ENCODE measurements around the gene ZFHX3. TPM values are rescaled to one million over a fixed set of nuclear protein-coding genes. Genes with fewer than 3 reads are reported as not detected.

The ZFHX3 gene
- total RNA-seq, 2 donors from 2014 or later: 57.7 to 70.1 TPM

GRCh38 chr16:72932677-72933335, 115.1 kb downstream of the ZFHX3 start:
- peak overlapping the region in 1 of 2 donors; percentile 64 for H3K27ac ChIP-seq
- peaks cover 27 to 86% of the 10 kb centered on the region in 2 donors for H3K4me1 ChIP-seq (ENCODE audit: control insufficient read depth in 1 of 2, low read depth in 2 of 2)

DNA sequence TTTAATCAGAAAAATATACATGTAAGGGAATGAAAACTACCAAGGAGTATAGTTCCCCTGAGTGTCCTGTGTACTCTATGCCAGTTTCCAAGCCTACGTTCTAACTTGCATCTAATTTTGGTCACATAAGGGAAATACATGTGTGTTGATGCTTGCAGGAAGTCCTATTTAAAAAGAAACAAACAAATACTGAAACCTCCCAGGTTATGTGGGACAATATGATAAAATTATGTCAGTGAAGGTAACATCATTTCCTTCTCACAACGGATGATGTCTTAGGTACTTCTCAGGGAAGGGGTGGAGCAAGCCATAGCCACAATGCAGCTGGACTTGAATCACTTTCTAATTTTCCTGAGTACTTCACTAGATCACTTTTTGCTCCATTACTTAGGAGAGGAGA, 115.9 kb downstream of the ZFHX3 start:
- TF ChIP-seq CTCF (IDR thresholded peaks at IDR 0.05): no peak
- Histone ChIP-seq H3K27ac (peak overlapping the region in 1 of 2 donors; percentile 64), H3K4me1 (ENCODE audit: control insufficient read depth in 1 of 2, low read depth in 2 of 2) (peaks cover 26 to 85% of the 10 kb centered on the region in 2 donors), H3K36me3 (no peaks in the 10 kb centered on the region), H3K9me3 (no peaks in the 10 kb centered on the region), H3K4me3 (peak overlapping the region; percentile 36), H3K27me3 (replicated peaks; ENCODE audit: insufficient read depth) (no peaks in the 10 kb centered on the region)
- no peak for DNase-seq (ENCODE audit: low spot score)
- ATAC-seq (ENCODE audit: insufficient number of reproducible peaks, low FRiP score, low read depth): no peak

More at GRCh38 chr16:72932677-72933335, 115.1 kb downstream of the ZFHX3 start:
- ATAC-seq (ENCODE audit: insufficient number of reproducible peaks, low FRiP score, low read depth) (no peak), DNase-seq (ENCODE audit: low spot score) (no peak)
- no peaks in the 10 kb centered on the region for H3K36me3 ChIP-seq
- no peak overlapping the region for H3K4me3 ChIP-seq
- H3K9me3 ChIP-seq: no peaks in the 10 kb centered on the region
- H3K27me3 ChIP-seq (replicated peaks; ENCODE audit: insufficient read depth): no peaks in the 10 kb centered on the region
- TF ChIP-seq CTCF (IDR thresholded peaks at IDR 0.05): no peak

DNA sequence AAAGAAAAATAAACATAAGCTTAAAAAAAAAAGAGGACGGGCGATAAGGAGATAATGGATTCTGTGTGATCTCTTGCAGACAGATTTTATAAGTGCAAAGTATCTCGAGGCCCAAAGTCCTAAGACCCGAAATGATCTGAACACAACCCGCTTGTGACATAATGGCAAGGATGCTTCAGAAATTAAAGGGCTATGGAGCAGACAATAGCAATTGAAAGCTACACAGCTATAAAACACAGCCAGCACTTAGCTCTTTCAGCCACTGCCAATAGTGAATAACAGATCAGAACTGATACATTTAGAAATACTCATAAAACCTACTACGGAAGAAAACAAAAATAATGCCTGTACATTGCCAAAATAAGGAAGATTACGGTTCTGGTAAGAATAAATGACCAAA, 117.5 kb downstream of the ZFHX3 start:
- Histone ChIP-seq H3K27ac (no peak overlapping the region), H3K36me3 (no peaks in the 10 kb centered on the region), H3K27me3 (replicated peaks; ENCODE audit: insufficient read depth) (no peaks in the 10 kb centered on the region), H3K4me1 (ENCODE audit: control insufficient read depth in 1 of 2, low read depth in 2 of 2) (peaks cover 22 to 69% of the 10 kb centered on the region in 2 donors), H3K9me3 (no peaks in the 10 kb centered on the region), H3K4me3 (no peak overlapping the region)
- DNase-seq (ENCODE audit: low spot score) (no peak), ATAC-seq (ENCODE audit: insufficient number of reproducible peaks, low FRiP score, low read depth) (no peak)
- no peak for TF ChIP-seq CTCF (IDR thresholded peaks at IDR 0.05)

- no peak for DNase-seq (ENCODE audit: low spot score)
- Histone ChIP-seq H3K4me3 (no peak overlapping the region), H3K4me1 (ENCODE audit: control insufficient read depth in 1 of 2, low read depth in 2 of 2) (peaks cover 18 to 50% of the 10 kb centered on the region in 2 donors), H3K9me3 (no peaks in the 10 kb centered on the region), H3K27ac (no peak overlapping the region), H3K27me3 (replicated peaks; ENCODE audit: insufficient read depth) (no peaks in the 10 kb centered on the region), H3K36me3 (no peaks in the 10 kb centered on the region)
- no peak for ATAC-seq (ENCODE audit: insufficient number of reproducible peaks, low FRiP score, low read depth)
- no peak for TF ChIP-seq CTCF (IDR thresholded peaks at IDR 0.05)
Measured at GRCh38 chr16:72928090-72928981, 119.6 kb downstream of the ZFHX3 start.
